PC-3 (cell line): ENCODE results near the gene DHDH. TPM values are rescaled to one million over a fixed set of nuclear protein-coding genes. Genes with fewer than 3 reads are reported as not detected.

Experiments used
- ATAC-seq: fragments of 200-7000 bp; cut with Tn5 transposase; 2 replicates; pipeline ENCODE4 v1.9.1; 2020; ENCODE audit warnings: mild to moderate bottlenecking, moderate library complexity
- BruUV-seq: library from RNA; stranded (reverse); fragments of 400-500 nt; replicated peaks from 2 replicates; lab custom pipeline; 2021; lab: Mats Ljungman, UMichigan
- CTCF ChIA-PET: fragments of 300-600 bp; sonication (Branson Sonifier 250); formaldehyde crosslinking; loops from one replicate; lab custom pipeline; 2022; ENCODE audit warnings: antibody characterized with exemption; lab: Charles Lee
- POLR2A ChIA-PET: fragments of 300-600 bp; sonication (Branson Sonifier 250); formaldehyde crosslinking; loops from one replicate; lab custom pipeline; 2022; ENCODE audit warnings: antibody characterized with exemption; ENCODE audit not compliant: unreplicated experiment; lab: Charles Lee
- DNase-seq: peaks from one replicate; pipeline ENCODE4 v3.0.0-alpha.2; 2015
- H2AFZ ChIP-seq: fragments of 300-600 bp; sonication (generic); 2 replicates; pipeline ENCODE4 v1.6.0; 2016; ENCODE audit warnings: antibody characterized with exemption, low read length
- H3F3A ChIP-seq: fragments of 300-600 bp; sonication (generic); one replicate; pipeline ENCODE4 v1.6.0; 2017; ENCODE audit warnings: antibody characterized with exemption, low read length, control low read depth, mild to moderate bottlenecking; ENCODE audit not compliant: unreplicated experiment
- H3K27ac ChIP-seq: fragments of 300-600 bp; sonication (generic); 2 replicates; pipeline ENCODE4 v1.5.1; 2016; ENCODE audit warnings: mild to moderate bottlenecking, low read length
- H3K27me3 ChIP-seq: fragments of 300-600 bp; sonication (generic); 2 replicates; pipeline ENCODE4 v1.6.1; 2016; ENCODE audit warnings: low read length, mixed read lengths
- H3K36me3 ChIP-seq: fragments of 300-600 bp; sonication (generic); 2 replicates; pipeline ENCODE4 v1.6.1; 2016; ENCODE audit warnings: low read depth, mixed run types, low read length, mixed read lengths
- H3K4me1 ChIP-seq: fragments of 300-600 bp; sonication (generic); 2 replicates; pipeline ENCODE4 v1.5.1; 2016; ENCODE audit warnings: low read length; ENCODE audit not compliant: insufficient read depth
- H3K4me2 ChIP-seq: fragments of 300-600 bp; sonication (generic); 2 replicates; pipeline ENCODE4 v1.6.0; 2016; ENCODE audit warnings: low read length
- H3K4me3 ChIP-seq: fragments of 300-600 bp; sonication (generic); 2 replicates; pipeline ENCODE4 v1.5.1; 2016; ENCODE audit warnings: mild to moderate bottlenecking, low read length, mixed read lengths
- H3K79me2 ChIP-seq: fragments of 300-600 bp; sonication (generic); 2 replicates; pipeline ENCODE4 v1.6.1; 2017; ENCODE audit warnings: low read length, mixed read lengths
- H3K9ac ChIP-seq: fragments of 300-600 bp; sonication (generic); 2 replicates; pipeline ENCODE4 v1.6.0; 2016; ENCODE audit warnings: mild to moderate bottlenecking, low read length
- H3K9me2 ChIP-seq: fragments of 300-600 bp; sonication (generic); replicated peaks from 2 replicates; pipeline ENCODE4 v1.6.1; 2016; ENCODE audit warnings: mixed run types, low read length, mixed read lengths
- H3K9me3 ChIP-seq: fragments of 300-600 bp; sonication (generic); 2 replicates; pipeline ENCODE4 v1.6.1; 2016; ENCODE audit warnings: low read length, mixed read lengths
- H4K20me1 ChIP-seq: fragments of 300-600 bp; sonication (generic); 2 replicates; pipeline ENCODE4 v1.6.1; 2016; ENCODE audit warnings: low read length, mixed read lengths
- EZH2 ChIP-seq: fragments of 300-600 bp; sonication (generic); IDR thresholded peaks from one replicate; pipeline ENCODE4 v1.6.1; 2017; ENCODE audit warnings: antibody characterized with exemption, mild to moderate bottlenecking, low read length; ENCODE audit not compliant: unreplicated experiment
- EZH2phosphoT487 ChIP-seq: fragments of 300-600 bp; sonication (generic); IDR thresholded peaks from 2 replicates; pipeline ENCODE4 v1.6.1; 2018; ENCODE audit warnings: mild to moderate bottlenecking, antibody characterized with exemption, low read length, borderline replicate concordance
- intact Hi-C: fragments of 100-400 bp; cut with micrococcal nuclease; formaldehyde crosslinking; loops from 2 replicates; pipeline ENCODE4 v1.9.0; 2023
- total RNA-seq: library from RNA; depleted of rRNA; stranded (reverse); fragments of >200 nt; gene quantifications from 2 replicates; pipeline ENCODE4 v1.2.3, GENCODE V29; 2014
- TF ChIP-seq, protein P1 (sequence below): fragments of 300-600 bp; sonication (generic); conservative IDR thresholded peaks from 2 replicates; pipeline ENCODE4 v1.5.1; 2017; ENCODE audit warnings: antibody characterized with exemption, low read depth, mild to moderate bottlenecking, low read length

Gene DHDH
- total RNA-seq, 1 experiment from 2014 or later = 1.8 TPM

DNA sequence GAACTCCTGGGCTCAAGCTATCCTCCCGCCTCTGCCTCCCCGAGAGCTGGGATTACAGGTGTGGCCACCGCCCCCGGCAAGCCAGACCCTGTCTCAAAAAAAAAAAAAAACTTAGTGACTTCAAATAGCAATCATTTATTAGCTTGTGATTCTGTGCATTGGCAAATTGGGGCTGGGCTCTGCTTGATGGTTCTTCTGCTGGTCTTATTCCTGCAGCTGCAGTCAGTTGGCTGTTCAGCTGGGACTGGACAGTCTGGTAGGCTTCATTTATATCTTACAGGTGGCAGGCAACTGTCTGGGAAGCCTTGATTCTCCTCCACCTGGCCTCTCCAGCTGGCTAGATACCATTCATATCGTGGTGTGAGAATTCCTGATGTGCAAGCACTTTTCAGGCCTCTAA, 7.4 kb downstream of the DHDH start:
- no peaks in the 10 kb centered on the region for H3K4me1 ChIP-seq
- no peaks in the 10 kb centered on the region for H3K79me2 ChIP-seq
- H3K36me3 ChIP-seq = no peaks in the 10 kb centered on the region
- no peak overlapping the region for H3K27ac ChIP-seq
- no peak overlapping the region for H3K9ac ChIP-seq
- ATAC-seq = no peak
- BruUV-seq = no TSS peak
- H3K9me2 ChIP-seq = no peaks in the 10 kb centered on the region
- H3F3A ChIP-seq = no peaks in the 10 kb centered on the region
- H3K4me3 ChIP-seq = no peak overlapping the region
- H4K20me1 ChIP-seq = no peaks in the 10 kb centered on the region
- no peak overlapping the region for H3K4me2 ChIP-seq
- ChIA-PET POLR2A (no interaction called here), CTCF (no interaction called here)
- TF ChIP-seq EZH2phosphoT487 = no peak
- TF ChIP-seq EZH2 = no peak
- no peak for DNase-seq
- intact Hi-C loops = no loop called here
- H2AFZ ChIP-seq = no peak overlapping the region
- no peaks in the 10 kb centered on the region for H3K27me3 ChIP-seq
- H3K9me3 ChIP-seq = no peaks in the 10 kb centered on the region

DNA sequence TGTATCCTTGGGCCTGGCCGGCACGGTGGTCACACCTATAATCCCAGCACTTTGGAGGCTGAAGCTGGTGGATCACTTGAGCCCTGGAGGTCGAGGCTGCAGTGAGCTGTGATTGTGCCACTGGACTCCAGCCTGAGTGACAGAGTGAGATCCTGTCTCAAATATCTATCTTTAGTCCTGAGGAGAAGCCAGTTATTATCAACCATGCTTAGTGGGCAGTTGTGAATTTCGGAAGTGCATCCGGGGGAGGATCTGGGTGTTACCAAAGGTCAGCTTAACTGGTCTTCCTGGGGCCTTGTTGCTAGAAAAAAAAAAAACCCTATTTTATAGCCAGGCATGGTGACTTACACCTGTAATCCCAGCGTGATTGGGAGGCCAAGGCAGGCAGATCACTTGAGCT, 9.6 kb downstream of the DHDH start:
- no peak overlapping the region for H3K27ac ChIP-seq
- no peaks in the 10 kb centered on the region for H3K9me3 ChIP-seq
- H3K4me2 ChIP-seq = no peak overlapping the region
- H3K4me3 ChIP-seq = no peak overlapping the region
- H3K4me1 ChIP-seq = no peaks in the 10 kb centered on the region
- H2AFZ ChIP-seq = no peak overlapping the region
- DNase-seq = no peak
- H3K9me2 ChIP-seq = no peaks in the 10 kb centered on the region
- ATAC-seq = no peak
- intact Hi-C loops = no loop called here
- BruUV-seq = no TSS peak
- no peaks in the 10 kb centered on the region for H4K20me1 ChIP-seq
- H3K36me3 ChIP-seq = no peaks in the 10 kb centered on the region
- no peaks in the 10 kb centered on the region for H3K79me2 ChIP-seq
- H3K27me3 ChIP-seq = no peaks in the 10 kb centered on the region
- CTCF ChIA-PET = no interaction called here
- TF ChIP-seq, protein P1, sequence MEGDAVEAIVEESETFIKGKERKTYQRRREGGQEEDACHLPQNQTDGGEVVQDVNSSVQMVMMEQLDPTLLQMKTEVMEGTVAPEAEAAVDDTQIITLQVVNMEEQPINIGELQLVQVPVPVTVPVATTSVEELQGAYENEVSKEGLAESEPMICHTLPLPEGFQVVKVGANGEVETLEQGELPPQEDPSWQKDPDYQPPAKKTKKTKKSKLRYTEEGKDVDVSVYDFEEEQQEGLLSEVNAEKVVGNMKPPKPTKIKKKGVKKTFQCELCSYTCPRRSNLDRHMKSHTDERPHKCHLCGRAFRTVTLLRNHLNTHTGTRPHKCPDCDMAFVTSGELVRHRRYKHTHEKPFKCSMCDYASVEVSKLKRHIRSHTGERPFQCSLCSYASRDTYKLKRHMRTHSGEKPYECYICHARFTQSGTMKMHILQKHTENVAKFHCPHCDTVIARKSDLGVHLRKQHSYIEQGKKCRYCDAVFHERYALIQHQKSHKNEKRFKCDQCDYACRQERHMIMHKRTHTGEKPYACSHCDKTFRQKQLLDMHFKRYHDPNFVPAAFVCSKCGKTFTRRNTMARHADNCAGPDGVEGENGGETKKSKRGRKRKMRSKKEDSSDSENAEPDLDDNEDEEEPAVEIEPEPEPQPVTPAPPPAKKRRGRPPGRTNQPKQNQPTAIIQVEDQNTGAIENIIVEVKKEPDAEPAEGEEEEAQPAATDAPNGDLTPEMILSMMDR = no peak
- no peak for TF ChIP-seq EZH2
- no peak for TF ChIP-seq EZH2phosphoT487
- no peak overlapping the region for H3K9ac ChIP-seq
- POLR2A ChIA-PET = interaction anchor here (0.6 kb wide), 1 partner anchor 62 kb away, joined by 5 read pairs; no protein-coding TSS in a partner anchor
- H3F3A ChIP-seq = no peaks in the 10 kb centered on the region

DNA sequence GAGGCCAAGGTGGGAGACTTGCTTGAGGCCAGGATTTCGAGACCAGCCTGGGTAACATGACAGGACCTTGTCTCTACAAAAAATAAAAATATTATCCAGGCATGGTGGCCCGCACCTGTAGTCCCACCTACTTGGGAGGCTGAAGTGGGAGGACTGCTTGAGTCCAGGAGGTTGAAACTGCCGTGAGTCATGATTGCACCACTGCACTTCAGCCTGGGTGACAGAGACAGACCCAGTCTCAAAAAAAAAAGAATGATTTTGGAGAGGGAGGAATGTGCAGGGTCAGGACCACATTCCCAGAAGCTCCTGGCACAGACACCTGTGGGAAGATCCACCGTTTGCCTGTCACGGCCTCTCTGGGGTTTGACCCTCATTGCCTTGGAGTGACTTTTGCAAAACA, 11.9 kb downstream of the DHDH start:
- no peaks in the 10 kb centered on the region for H3F3A ChIP-seq
- POLR2A ChIA-PET = no interaction called here
- ATAC-seq (no peak), DNase-seq (no peak)
- TF ChIP-seq EZH2phosphoT487 (no peak), EZH2 (no peak)
- TF ChIP-seq, protein P1 = no peak
- no peak overlapping the region for H3K4me3 ChIP-seq
- no peak overlapping the region for H3K9ac ChIP-seq
- CTCF ChIA-PET = no interaction called here
- BruUV-seq = no TSS peak
- no peak overlapping the region for H3K4me2 ChIP-seq
- H3K36me3 ChIP-seq = no peaks in the 10 kb centered on the region
- H3K4me1 ChIP-seq = no peaks in the 10 kb centered on the region
- no peak overlapping the region for H3K27ac ChIP-seq
- intact Hi-C loops = no loop called here
- H3K9me2 ChIP-seq = no peaks in the 10 kb centered on the region
- no peak overlapping the region for H2AFZ ChIP-seq
- H3K27me3 ChIP-seq = no peaks in the 10 kb centered on the region
- H3K9me3 ChIP-seq = no peaks in the 10 kb centered on the region
- H4K20me1 ChIP-seq = no peaks in the 10 kb centered on the region
- H3K79me2 ChIP-seq = no peaks in the 10 kb centered on the region
